ENCODE results near the gene RAB8A.

RAB8A gene

DNA sequence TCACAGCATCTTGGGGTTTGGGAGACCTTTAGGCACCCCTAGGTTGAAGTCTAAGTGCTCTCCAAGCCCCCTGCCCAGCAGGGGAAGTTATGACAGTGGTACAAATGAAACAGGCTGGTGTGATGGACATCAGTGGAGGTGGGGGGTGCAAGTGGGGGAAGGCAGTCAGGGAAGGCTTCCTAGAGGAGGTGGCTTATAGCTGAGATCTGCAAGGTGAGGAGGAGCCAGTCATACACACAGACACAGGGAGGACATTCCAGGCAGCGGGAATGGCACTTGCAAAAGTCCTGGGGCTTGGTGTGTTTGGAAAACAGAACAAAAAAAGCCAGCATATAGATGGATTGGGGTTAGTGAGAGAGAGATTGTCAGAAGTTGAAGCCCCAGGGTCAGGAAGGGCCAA, 43.4 kb downstream of the RAB8A start:
- no peak for TF ChIP-seq EZH2phosphoT487 (IDR thresholded peaks at IDR 0.05; ENCODE audit: low read depth)
- peaks cover 70% of the 10 kb centered on the region for H3K36me3 ChIP-seq (replicated peaks; ENCODE audit: low read depth, low read length)
- no peak overlapping the region for H3K4me2 ChIP-seq (ENCODE audit: low read length)
- peaks cover 38% of the 10 kb centered on the region for H4K20me1 ChIP-seq (ENCODE audit: insufficient read depth, low read length)
- peaks cover 9% of the 10 kb centered on the region; the same call in 1 of the 2 replicates for H3K79me2 ChIP-seq (ENCODE audit: low read length)
- no peak overlapping the region for H3K9ac ChIP-seq (ENCODE audit: low read length)
- no peaks in the 10 kb centered on the region for H3K27me3 ChIP-seq (ENCODE audit: low read depth, low read length)
- H3K27ac ChIP-seq (ENCODE audit: low read length), result no peak overlapping the region
- peaks cover 31% of the 10 kb centered on the region for H3K4me1 ChIP-seq (ENCODE audit: low read length)
- no peak overlapping the region for H3K4me3 ChIP-seq (ENCODE audit: low read length)
- H3K9me3 ChIP-seq (ENCODE audit: insufficient read depth, low read length), result no peaks in the 10 kb centered on the region
- H2AFZ ChIP-seq (ENCODE audit: low read depth, low read length), result no peak overlapping the region

DNA sequence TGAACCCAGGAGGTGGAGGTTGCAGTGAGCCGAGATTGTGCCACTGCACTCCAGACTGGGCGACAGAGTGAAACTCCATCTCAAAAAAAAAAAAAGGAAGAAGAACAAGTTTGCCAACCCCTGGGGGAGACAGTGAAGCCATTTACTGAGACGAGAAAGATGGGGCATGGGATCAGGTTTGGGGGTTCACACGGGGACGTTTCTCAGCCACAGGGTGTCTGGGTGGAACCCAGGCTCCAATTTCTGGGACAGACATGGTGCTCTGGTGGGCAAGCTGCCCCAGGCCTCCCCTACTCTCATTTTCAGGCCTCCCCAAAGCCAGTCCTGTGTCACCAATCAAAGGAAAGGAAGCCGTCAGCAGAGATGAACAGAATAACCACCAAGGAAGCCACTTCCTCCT, 45.2 kb downstream of the RAB8A start:
- no peak overlapping the region for H3K9ac ChIP-seq (ENCODE audit: low read length)
- peaks cover 61% of the 10 kb centered on the region for H3K36me3 ChIP-seq (replicated peaks; ENCODE audit: low read depth, low read length)
- H4K20me1 ChIP-seq (ENCODE audit: insufficient read depth, low read length), result peaks cover 34% of the 10 kb centered on the region
- no peak overlapping the region for H3K4me3 ChIP-seq (ENCODE audit: low read length)
- no peak overlapping the region for H3K4me2 ChIP-seq (ENCODE audit: low read length)
- no peak overlapping the region for H3K27ac ChIP-seq (ENCODE audit: low read length)
- no peaks in the 10 kb centered on the region; the same call in 1 of the 2 replicates for H3K79me2 ChIP-seq (ENCODE audit: low read length)
- TF ChIP-seq CTCF (IDR thresholded peaks at IDR 0.05; ENCODE audit: low read depth, low read length), result no peak
- TF ChIP-seq EZH2phosphoT487 (IDR thresholded peaks at IDR 0.05; ENCODE audit: low read depth), result no peak
- H3K4me1 ChIP-seq (ENCODE audit: low read length), result peaks cover 42% of the 10 kb centered on the region
- H2AFZ ChIP-seq (ENCODE audit: low read depth, low read length), result no peak overlapping the region
- H3K27me3 ChIP-seq (ENCODE audit: low read depth, low read length), result no peaks in the 10 kb centered on the region
- H3K9me3 ChIP-seq (ENCODE audit: insufficient read depth, low read length), result no peaks in the 10 kb centered on the region

GRCh38 chr19:16157601-16158000, 45.9 kb downstream of the RAB8A start:
- peaks cover 42% of the 10 kb centered on the region for H3K4me1 ChIP-seq (ENCODE audit: low read length)

DNA sequence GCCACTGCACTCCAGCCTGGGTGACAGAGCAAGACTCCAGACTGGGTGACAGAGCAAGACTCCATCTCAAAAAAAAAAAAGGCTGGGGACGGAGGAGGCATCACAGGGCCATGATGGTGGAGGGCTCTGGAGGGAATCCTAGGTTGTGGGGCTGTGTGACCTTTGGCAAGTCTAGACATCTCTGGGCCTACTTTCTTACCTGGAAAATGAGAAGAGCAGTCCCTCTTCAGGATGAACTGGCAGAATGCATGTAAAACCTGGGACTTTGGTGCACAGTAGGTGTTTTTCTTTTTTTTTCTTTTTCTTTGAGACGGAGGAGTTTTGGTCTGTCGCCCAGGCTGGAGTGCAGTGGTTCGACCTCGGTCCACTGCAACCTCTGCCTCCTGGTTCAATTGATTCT, 48.0 kb downstream of the RAB8A start:
- Histone ChIP-seq H2AFZ (ENCODE audit: low read depth, low read length) (no peak overlapping the region), H3K4me3 (ENCODE audit: low read length) (no peak overlapping the region), H3K4me1 (ENCODE audit: low read length) (peaks cover 29% of the 10 kb centered on the region), H3K4me2 (ENCODE audit: low read length) (no peak overlapping the region), H3K9me3 (ENCODE audit: insufficient read depth, low read length) (no peaks in the 10 kb centered on the region), H3K27ac (ENCODE audit: low read length) (no peak overlapping the region), H4K20me1 (ENCODE audit: insufficient read depth, low read length) (peaks cover 10% of the 10 kb centered on the region), H3K36me3 (replicated peaks; ENCODE audit: low read depth, low read length) (peaks cover 36% of the 10 kb centered on the region), H3K79me2 (ENCODE audit: low read length) (no peaks in the 10 kb centered on the region), H3K9ac (ENCODE audit: low read length) (no peak overlapping the region), H3K27me3 (ENCODE audit: low read depth, low read length) (no peaks in the 10 kb centered on the region)
- TF ChIP-seq EZH2phosphoT487 (IDR thresholded peaks at IDR 0.05; ENCODE audit: low read depth) (no peak), CTCF (IDR thresholded peaks at IDR 0.05; ENCODE audit: low read depth, low read length) (no peak)

More at GRCh38 chr19:16157601-16158000, 45.9 kb downstream of the RAB8A start:
- Histone ChIP-seq H3K9me3 (ENCODE audit: insufficient read depth, low read length) (no peaks in the 10 kb centered on the region), H2AFZ (ENCODE audit: low read depth, low read length) (no peak overlapping the region), H3K4me2 (ENCODE audit: low read length) (no peak overlapping the region), H4K20me1 (ENCODE audit: insufficient read depth, low read length) (peaks cover 31% of the 10 kb centered on the region), H3K4me3 (ENCODE audit: low read length) (no peak overlapping the region), H3K36me3 (replicated peaks; ENCODE audit: low read depth, low read length) (peaks cover 57% of the 10 kb centered on the region), H3K9ac (ENCODE audit: low read length) (no peak overlapping the region), H3K27me3 (ENCODE audit: low read depth, low read length) (no peaks in the 10 kb centered on the region), H3K79me2 (ENCODE audit: low read length) (no peaks in the 10 kb centered on the region; the same call in 1 of the 2 replicates), H3K27ac (ENCODE audit: low read length) (no peak overlapping the region)
- TF ChIP-seq EZH2phosphoT487 (IDR thresholded peaks at IDR 0.05; ENCODE audit: low read depth), result no peak
- TF ChIP-seq CTCF (IDR thresholded peaks at IDR 0.05; ENCODE audit: low read depth, low read length), result no peak
